Skeletal muscle cell (primary cell): ENCODE measurements around the gene CCR5AS.

Source experiments
- DNase-seq: peaks from one replicate; pipeline ENCODE4 v3.0.0-alpha.2; 2010; ENCODE audit warnings: low read depth
- H3K4me3 ChIP-seq: 2 replicates; pipeline ENCODE4 v1.5.1; 2011; ENCODE audit warnings: low read depth, mild to moderate bottlenecking, control low read depth, low read length, moderate library complexity

Gene CCR5AS

DNA sequence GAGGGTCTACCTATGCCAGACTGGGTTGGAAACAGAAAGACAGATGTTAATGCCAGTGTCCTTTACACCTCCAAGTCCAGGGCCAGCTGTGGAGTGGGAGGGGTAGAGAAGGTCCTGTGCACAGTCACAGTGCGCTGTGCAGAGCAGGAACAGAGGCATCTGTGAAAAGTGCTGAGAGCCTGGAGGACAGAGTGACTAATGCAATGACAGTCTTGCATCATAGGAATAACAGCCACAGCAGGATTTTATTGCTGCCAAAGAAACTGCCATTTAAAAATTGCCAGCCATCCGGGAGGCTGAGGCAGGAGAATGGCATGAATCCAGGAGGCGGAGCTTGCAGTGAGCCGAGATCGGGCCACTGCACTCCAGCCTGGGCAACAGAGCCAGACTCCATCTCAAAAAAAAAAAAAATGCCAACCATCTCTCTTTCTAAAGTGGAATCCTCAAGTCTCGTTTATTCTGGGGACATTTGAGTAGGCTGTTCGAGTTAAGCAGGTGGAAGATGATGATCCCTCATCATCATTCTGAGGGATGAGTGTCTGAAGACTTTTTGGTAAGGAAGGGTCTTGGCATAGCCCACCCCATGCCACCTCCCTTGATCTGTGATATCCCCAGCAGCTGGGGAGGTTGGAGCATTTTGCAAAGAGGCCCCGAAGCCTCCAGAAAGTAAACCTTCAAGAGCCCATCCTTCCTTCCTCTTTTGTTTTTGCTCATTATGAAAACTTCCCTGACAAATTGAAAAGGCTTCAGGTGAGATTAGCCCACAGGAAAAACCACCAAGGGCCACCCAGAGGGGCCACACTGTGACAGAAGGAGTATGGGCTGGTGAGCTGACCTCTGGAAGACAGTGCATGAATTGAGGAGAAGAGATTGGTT is 45.2 kb downstream of the CCR5AS start:
- no peak for DNase-seq
- no peak overlapping the region for H3K4me3 ChIP-seq

DNA sequence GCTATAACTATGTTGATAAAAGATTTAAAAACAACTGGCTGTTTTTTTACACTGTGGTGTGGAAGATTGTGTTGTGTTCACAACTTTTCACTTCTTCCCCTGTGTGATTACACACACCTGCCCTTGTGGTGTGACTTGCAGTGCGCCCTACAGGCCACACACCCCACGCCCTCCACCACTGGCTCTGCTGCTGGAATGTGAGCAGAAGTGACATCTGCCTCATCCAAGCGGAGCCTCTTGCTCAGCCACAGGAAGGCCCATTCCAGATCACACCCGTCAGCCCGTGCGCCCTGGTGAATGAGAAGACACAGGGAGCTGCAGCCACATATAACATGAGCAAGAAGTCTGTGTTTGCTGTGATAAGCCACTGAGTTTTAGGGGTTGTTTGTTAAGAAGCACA is 46.0 kb downstream of the CCR5AS start:
- no peak overlapping the region for H3K4me3 ChIP-seq
- DNase-seq: no peak

DNA sequence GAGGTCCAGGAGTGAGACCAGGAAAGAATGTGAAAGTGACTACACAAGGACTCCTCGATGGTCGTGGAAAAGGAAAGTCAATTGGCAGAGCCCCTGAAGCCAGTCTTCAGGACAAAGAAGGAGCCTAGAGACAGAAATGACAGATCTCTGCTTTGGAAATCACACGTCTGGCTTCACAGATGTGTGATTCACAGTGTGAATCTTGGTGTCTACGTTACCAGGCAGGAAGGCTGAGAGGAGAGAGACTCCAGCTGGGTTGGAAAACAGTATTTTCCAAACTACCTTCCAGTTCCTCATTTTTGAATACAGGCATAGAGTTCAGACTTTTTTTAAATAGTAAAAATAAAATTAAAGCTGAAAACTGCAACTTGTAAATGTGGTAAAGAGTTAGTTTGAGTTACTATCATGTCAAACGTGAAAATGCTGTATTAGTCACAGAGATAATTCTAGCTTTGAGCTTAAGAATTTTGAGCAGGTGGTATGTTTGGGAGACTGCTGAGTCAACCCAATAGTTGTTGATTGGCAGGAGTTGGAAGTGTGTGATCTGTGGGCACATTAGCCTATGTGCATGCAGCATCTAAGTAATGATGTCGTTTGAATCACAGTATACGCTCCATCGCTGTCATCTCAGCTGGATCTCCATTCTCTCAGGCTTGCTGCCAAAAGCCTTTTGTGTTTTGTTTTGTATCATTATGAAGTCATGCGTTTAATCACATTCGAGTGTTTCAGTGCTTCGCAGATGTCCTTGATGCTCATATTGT is 47.0 kb downstream of the CCR5AS start:
- DNase-seq: no peak
- H3K4me3 ChIP-seq: no peak overlapping the region

GRCh38 chr3:46358466-46358865 is 48.4 kb downstream of the CCR5AS start:
- no peak overlapping the region for H3K4me3 ChIP-seq
- DNase-seq: no peak

DNA sequence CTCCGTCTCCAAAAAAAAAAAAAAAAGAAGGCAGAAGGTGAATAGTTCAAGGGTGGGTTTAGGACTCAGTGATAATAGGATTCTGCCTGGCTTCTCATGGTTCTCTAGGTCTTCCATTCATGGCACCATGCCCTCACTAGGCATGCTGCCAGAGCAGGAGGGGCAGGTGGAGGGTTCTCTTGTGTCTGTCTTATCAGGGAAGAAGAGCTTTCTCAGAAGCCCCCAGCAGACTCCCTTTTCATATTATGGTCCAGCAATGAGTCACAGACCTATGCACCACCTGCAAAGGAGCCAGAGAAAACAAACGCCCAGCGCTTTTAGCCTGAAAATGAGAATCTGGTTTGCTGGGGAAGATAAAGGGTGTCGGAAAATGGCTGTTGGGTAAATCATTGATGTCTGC is 50.0 kb downstream of the CCR5AS start:
- no peak overlapping the region for H3K4me3 ChIP-seq
- no peak for DNase-seq

DNA sequence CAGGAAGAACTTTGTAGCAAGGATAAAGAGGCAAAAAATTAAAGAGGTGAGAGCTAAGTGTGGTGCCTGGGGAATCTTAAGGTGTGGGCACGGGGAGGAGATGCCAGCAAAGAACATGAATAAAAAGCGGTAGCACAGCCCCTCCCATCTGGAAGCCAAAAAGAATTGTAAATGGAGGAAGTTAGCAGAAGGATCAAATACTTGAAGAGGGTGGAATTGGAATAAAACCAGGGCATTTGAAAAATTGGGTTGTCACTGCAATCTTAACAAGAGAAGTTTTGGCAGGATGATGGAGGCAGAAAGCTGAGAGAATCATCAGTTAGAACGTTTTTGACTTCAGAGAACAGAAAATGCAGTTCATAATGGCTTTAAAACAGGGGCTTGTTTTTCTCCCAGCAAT is 50.6 kb downstream of the CCR5AS start:
- DNase-seq: no peak
- H3K4me3 ChIP-seq: no peak overlapping the region

- no peak overlapping the region for H3K4me3 ChIP-seq
- no peak for DNase-seq
These were observed 51.9 kb downstream of the CCR5AS start for GRCh38 chr3:46354984-46355383.

DNA sequence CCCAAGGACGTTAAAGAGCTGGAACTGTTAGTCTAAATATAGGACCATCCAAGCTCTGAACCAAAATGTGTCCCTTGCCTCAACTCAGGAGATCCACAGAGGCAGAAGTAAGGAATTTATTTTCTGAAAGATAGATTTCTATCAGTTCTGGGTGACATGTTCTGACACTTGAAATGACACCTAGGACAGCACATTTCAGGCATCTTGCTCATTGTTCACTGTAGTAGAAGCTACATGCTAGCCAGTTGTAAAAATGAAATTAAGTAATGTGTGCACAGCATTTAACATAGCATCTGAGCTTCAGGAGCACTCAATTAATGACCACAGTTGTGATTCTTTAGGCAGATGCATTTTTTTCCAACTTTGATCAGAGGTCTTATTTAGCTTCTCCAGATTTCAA is 52.4 kb downstream of the CCR5AS start:
- no peak for DNase-seq
- no peak overlapping the region for H3K4me3 ChIP-seq

- DNase-seq: no peak
- no peak within 1 kb of the TSS for H3K4me3 ChIP-seq
These were observed 53.0 kb downstream of the CCR5AS start, which contains the start of gene CCR2 for GRCh38 chr3:46353647-46354410. Gene CCR2 (plus strand): TSS chr3:46354111. CDS start chr3:46357528, 3,417 bp downstream.

GRCh38 chr3:46353090-46353489 is 53.8 kb downstream of the CCR5AS start:
- no peak overlapping the region for H3K4me3 ChIP-seq
- DNase-seq: no peak

DNA sequence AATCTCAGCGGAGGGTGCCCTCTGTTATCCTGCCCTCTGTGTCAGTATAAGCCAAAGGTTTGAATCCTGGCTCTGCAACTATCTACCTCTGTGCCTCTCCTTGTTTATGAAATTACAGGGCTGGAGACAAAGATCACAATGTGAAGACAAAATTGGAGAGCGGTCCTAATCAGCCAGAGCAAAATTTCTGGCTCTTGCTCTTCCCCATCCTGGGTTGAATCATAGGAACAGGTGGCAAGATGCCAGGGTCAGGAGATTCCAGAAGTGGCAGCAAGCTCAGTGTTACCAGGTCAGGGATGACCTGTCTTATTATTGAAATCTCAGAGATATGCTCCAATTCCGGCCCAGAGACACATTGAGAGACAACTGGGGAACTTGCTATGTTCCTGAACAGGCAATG is 55.2 kb downstream of the CCR5AS start:
- no peak overlapping the region for H3K4me3 ChIP-seq
- DNase-seq: no peak

DNA sequence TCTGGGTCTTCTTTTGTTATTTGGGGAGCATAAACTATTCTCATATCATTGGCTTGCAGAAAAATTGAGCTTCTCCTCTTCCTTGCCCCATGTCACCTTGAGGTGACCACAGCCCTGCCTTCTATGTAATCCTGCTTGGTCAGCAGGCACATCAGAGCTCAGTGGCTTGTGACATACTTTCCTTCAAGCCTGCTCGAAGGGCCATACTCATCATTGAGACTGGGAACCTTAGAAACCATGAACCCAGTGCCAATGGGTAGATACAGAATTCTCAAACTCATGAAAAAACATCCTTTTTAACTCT is 56.7 kb downstream of the CCR5AS start:
- H3K4me3 ChIP-seq: no peak overlapping the region
- no peak for DNase-seq

DNA sequence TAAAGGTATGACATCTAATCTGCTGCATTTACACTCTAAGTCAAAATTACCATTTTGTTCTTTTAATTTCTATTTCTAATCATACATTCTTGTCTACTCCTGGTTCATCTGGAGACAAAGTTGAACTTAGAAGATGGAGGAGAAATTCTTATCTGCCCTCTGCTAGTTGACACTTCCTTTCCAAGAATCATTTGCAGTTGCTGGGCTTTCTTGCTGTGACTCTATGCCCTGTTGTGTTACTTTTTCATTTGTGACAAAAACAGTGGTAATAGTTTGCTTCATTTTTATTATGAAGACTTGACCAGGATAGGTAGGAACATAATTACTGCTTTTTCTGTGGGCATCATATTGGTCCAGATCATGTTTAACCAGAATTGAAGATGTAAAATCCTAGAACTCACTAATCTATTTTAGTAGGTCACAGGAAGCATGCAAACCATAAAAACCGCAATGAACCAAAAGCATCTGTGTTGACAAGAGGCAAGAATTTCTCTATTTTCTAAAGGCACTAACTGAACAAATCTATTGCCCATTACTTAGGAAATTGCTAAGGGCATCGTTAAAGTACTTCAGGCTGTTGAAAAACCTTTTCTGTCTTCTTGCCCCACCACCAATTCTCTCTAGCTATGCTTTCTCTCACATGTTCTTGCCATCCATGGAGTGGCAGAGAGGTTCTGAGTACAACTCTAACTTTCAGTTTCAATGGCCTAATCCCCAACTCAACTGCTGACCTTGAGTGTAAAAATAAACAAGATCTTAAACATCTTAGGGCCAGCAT is 57.2 kb downstream of the CCR5AS start:
- H3K4me3 ChIP-seq: no peak overlapping the region
- DNase-seq: no peak

GRCh38 chr3:46348823-46349482 is 57.9 kb downstream of the CCR5AS start:
- no peak for DNase-seq
- H3K4me3 ChIP-seq: no peak overlapping the region

DNA sequence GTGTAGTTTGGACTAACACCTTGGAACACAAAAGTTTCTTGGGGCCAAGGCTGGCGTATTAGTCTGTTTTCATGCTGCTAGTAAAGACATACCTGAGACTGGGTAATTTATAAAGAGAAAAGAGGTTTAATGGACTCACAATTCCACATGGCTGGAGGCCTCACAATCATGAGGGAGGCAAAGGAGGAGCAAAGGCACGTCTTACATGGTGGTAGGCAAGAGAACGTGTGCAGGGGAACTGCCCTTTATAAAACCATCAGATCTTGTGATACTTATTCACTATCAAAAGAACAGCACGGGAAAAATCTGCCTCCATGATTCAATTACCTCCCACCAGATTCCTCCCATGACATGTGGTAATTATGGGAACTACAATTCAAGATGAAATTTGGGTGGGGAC is 62.4 kb downstream of the CCR5AS start:
- DNase-seq: no peak
- no peak overlapping the region for H3K4me3 ChIP-seq

GRCh38 chr3:46338840-46339239 is 68.0 kb downstream of the CCR5AS start:
- no peak overlapping the region for H3K4me3 ChIP-seq
- DNase-seq: no peak

DNA sequence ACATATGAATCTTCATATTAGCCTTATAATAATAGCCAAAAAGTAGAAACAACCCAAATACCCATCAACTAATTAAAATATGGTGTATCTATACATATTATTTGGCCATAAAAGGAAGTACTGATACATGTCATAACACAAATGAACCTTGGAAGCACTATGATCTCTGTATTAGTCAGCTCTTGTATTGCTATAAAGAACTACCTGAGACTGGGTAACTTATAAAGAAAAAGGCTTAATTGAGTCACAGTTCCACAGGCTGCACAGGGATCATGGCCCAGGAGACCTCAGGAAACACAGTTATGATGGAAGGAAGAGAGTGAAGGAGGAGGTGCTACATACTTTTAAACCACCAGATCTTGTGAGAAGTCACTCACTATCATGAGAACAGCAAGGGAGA is 69.0 kb downstream of the CCR5AS start:
- no peak for DNase-seq
- H3K4me3 ChIP-seq: no peak overlapping the region

DNA sequence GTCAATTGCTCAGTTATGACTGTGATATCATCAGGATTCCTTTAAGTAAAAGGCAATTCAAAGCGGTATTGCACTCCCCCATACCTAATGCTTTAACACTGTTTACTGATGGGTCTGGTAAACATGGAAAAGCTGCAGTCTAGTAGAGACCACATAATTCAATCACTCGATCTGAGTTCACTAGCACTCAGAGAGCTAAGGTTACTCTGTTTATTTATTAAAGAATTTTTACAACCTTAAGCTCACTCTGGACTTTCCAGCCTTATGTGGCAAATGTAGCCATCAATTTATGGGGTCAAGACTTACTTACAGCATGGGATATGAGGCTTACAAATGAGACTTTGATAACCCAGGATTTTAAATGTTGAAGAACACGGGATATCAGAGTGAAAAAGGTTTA is 71.3 kb downstream of the CCR5AS start:
- H3K4me3 ChIP-seq: no peak overlapping the region

More for the DNA sequence above, 71.3 kb downstream of the CCR5AS start:
- DNase-seq: no peak
